ENCODE results near the gene SMIM22. TPM values are rescaled to one million over a fixed set of nuclear protein-coding genes. Genes with fewer than 3 reads are reported as not detected.

The SMIM22 gene
- total RNA-seq, 1 experiment from 2014 or later = not detected

DNA sequence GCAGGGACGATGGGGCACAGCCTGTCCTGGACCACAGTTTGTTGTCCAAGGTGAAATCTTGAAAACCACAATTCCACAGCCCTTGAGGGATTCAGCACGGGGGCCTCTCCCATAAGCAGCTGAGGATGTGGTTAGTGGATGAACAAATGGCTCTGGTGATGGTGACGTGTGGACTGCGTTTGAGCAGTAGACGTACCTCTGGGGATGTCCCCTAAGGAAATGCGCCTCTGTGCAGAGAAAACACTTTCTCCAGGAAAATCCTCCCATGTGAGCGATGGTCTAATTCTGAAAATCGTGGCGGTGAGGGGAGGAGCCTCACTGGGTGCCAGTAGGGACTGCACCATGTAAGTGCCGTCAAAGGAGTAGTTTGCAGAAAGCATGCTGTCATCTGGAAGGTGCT lies 4.3 kb upstream of the SMIM22 start:
- no peak overlapping the region for H3K4me3 Mint-ChIP-seq (ENCODE audit: unreplicated experiment)
- no peaks in the 10 kb centered on the region for H3K36me3 ChIP-seq (ENCODE audit: control insufficient read depth, insufficient read depth, low read length)
- no peaks in the 10 kb centered on the region for H3K9me3 Mint-ChIP-seq (ENCODE audit: unreplicated experiment)
- H3K27ac Mint-ChIP-seq (ENCODE audit: unreplicated experiment) = no peak overlapping the region
- ChIA-PET POLR2A (no interaction called here), CTCF (interaction anchor here (0.6 kb wide), 1 partner anchor 127 kb away, joined by 4 read pairs; no protein-coding TSS in a partner anchor)
- intact Hi-C loops (cut with micrococcal nuclease; ENCODE audit: unreplicated experiment) = no loop called here
- H3K27me3 Mint-ChIP-seq (ENCODE audit: insufficient read depth, unreplicated experiment) = no peaks in the 10 kb centered on the region
- no peak for DNase-seq
- no TSS peak for BruUV-seq (replicated peaks)
- H3K36me3 Mint-ChIP-seq (ENCODE audit: insufficient read depth, unreplicated experiment) = peaks cover 8% of the 10 kb centered on the region
- H3K27me3 ChIP-seq (replicated peaks; ENCODE audit: control insufficient read depth, insufficient read depth, low read length) = no peaks in the 10 kb centered on the region
- TF ChIP-seq, protein P1, sequence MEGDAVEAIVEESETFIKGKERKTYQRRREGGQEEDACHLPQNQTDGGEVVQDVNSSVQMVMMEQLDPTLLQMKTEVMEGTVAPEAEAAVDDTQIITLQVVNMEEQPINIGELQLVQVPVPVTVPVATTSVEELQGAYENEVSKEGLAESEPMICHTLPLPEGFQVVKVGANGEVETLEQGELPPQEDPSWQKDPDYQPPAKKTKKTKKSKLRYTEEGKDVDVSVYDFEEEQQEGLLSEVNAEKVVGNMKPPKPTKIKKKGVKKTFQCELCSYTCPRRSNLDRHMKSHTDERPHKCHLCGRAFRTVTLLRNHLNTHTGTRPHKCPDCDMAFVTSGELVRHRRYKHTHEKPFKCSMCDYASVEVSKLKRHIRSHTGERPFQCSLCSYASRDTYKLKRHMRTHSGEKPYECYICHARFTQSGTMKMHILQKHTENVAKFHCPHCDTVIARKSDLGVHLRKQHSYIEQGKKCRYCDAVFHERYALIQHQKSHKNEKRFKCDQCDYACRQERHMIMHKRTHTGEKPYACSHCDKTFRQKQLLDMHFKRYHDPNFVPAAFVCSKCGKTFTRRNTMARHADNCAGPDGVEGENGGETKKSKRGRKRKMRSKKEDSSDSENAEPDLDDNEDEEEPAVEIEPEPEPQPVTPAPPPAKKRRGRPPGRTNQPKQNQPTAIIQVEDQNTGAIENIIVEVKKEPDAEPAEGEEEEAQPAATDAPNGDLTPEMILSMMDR (IDR thresholded peaks at IDR 0.05; ENCODE audit: insufficient read depth in 1 of 2, low read depth in 1 of 2, low read length in 1 of 2, severe bottlenecking in 1 of 2, unreplicated experiment in 1 of 2) = no peak
- H3K4me1 Mint-ChIP-seq (ENCODE audit: low read depth, unreplicated experiment) = peaks cover 12% of the 10 kb centered on the region
- no peaks in the 10 kb centered on the region for H3K9me3 ChIP-seq
- H3K4me3 ChIP-seq (ENCODE audit: low read depth, low read length) = no peak overlapping the region
- H3K4me1 ChIP-seq = peaks cover 35% of the 10 kb centered on the region

DNA sequence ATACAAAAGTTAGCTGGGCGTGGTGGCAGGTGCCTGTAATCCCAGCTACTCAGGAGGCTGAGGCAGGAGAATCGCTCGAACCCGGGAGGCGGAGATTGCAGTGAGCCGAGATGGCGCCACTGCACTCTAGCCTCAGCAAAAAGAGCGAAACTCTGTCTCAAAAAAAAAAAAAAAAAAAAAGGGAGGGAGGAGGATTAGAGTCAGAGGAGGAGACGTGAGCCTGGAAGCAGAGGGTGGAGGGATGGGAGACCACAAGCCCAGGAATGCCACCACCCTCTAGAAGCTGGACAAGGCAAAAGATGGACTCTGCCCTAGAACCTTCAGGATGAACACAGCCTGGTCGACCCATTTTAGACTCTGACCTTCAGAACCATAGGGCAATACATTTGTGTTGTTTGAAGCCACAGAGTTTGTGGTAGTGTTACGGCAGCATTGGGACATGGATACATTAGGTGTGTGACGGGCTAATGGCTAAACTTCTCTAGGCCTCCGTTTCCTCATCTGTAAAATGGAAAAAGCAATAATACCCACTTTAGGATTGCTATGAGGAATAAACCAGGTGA lies 2.1 kb upstream of the SMIM22 start:
- intact Hi-C loops (cut with micrococcal nuclease; ENCODE audit: unreplicated experiment) = no loop called here
- POLR2A ChIA-PET = no interaction called here
- Mint-ChIP-seq H3K9me3 (ENCODE audit: unreplicated experiment) (no peaks in the 10 kb centered on the region), H3K27me3 (ENCODE audit: insufficient read depth, unreplicated experiment) (no peaks in the 10 kb centered on the region), H3K4me1 (ENCODE audit: low read depth, unreplicated experiment) (peaks cover 7% of the 10 kb centered on the region), H3K27ac (ENCODE audit: unreplicated experiment) (no peak overlapping the region), H3K36me3 (ENCODE audit: insufficient read depth, unreplicated experiment) (peaks cover 8% of the 10 kb centered on the region), H3K4me3 (ENCODE audit: unreplicated experiment) (no peak overlapping the region)
- Histone ChIP-seq H3K27me3 (replicated peaks; ENCODE audit: control insufficient read depth, insufficient read depth, low read length) (no peaks in the 10 kb centered on the region), H3K9me3 (no peaks in the 10 kb centered on the region), H3K4me1 (peaks cover 24% of the 10 kb centered on the region), H3K36me3 (ENCODE audit: control insufficient read depth, insufficient read depth, low read length) (no peaks in the 10 kb centered on the region), H3K4me3 (ENCODE audit: low read depth, low read length) (no peak overlapping the region)
- CTCF ChIA-PET = no interaction called here
- no peak for DNase-seq
- TF ChIP-seq, protein P1 (IDR thresholded peaks at IDR 0.05; ENCODE audit: insufficient read depth in 1 of 2, low read depth in 1 of 2, low read length in 1 of 2, severe bottlenecking in 1 of 2, unreplicated experiment in 1 of 2) = no peak
- no TSS peak for BruUV-seq (replicated peaks)

DNA sequence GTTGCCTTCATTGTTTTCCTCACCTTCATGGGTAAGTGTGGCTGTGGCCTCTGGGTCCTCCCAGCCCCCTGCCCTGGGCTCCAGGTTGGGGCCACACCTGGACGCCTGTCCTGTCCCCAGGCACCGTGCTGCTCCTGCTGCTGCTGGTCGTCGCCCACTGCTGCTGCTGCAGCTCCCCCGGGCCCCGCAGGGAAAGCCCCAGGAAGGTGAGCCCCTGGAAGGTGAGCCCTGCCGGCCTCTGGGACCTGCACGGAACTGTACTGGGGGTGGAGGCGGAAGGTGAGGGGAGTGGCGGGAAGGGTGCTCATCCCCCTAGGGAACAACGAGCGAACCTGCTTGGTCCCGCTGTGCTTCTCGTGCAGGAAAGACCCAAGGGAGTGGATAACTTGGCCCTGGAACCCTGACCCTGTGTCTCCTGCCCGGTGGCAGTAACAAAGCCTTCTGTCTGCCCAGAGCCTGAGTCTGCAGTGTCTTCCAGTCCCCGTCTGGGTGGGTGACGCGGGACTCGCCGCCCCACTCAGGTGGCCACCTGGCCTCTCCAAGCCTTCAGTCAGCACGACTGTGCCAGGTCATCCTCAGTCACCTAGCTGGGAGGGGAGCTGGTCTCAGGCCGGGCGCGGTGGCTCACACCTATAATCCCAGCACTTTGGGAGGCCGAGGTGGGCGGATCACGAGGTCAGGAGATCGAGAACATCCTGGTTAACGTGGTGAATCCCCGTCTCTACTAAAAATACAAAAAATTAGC lies 831 bp downstream of the SMIM22 start:
- Histone ChIP-seq H3K36me3 (ENCODE audit: control insufficient read depth, insufficient read depth, low read length) (no peaks in the 10 kb centered on the region), H3K27me3 (replicated peaks; ENCODE audit: control insufficient read depth, insufficient read depth, low read length) (no peaks in the 10 kb centered on the region), H3K9me3 (no peaks in the 10 kb centered on the region), H3K4me3 (ENCODE audit: low read depth, low read length) (no peak overlapping the region), H3K4me1 (peaks cover 3% of the 10 kb centered on the region; the same call in 1 of the 2 replicates)
- no peaks in the 10 kb centered on the region for H3K27me3 Mint-ChIP-seq (ENCODE audit: insufficient read depth, unreplicated experiment)
- POLR2A ChIA-PET = no interaction called here
- H3K36me3 Mint-ChIP-seq (ENCODE audit: insufficient read depth, unreplicated experiment) = peaks cover 4% of the 10 kb centered on the region
- no peak overlapping the region for H3K4me3 Mint-ChIP-seq (ENCODE audit: unreplicated experiment)
- CTCF ChIA-PET = interaction anchor here (1.1 kb wide), 1 partner anchor 160 kb away, joined by 3 read pairs; no protein-coding TSS in a partner anchor
- no TSS peak for BruUV-seq (replicated peaks)
- no peaks in the 10 kb centered on the region for H3K4me1 Mint-ChIP-seq (ENCODE audit: low read depth, unreplicated experiment)
- DNase-seq = no peak
- H3K27ac Mint-ChIP-seq (ENCODE audit: unreplicated experiment) = no peak overlapping the region
- intact Hi-C loops (cut with micrococcal nuclease; ENCODE audit: unreplicated experiment) = no loop called here
- no peaks in the 10 kb centered on the region for H3K9me3 Mint-ChIP-seq (ENCODE audit: unreplicated experiment)
- TF ChIP-seq, protein P1 (IDR thresholded peaks at IDR 0.05; ENCODE audit: insufficient read depth in 1 of 2, low read depth in 1 of 2, low read length in 1 of 2, severe bottlenecking in 1 of 2, unreplicated experiment in 1 of 2) = no peak

All from Caco-2 (cell line).